T1000 (cell line): ENCODE results near the gene SLC1A7.

ENCODE experiments used
- DNase-seq: peaks from one replicate; lab custom pipeline; 2025; ENCODE audit warnings: mixed read lengths; lab: John Stamatoyannopoulos, UW

The SLC1A7 gene

GRCh38 chr1:53116307-53116810 is 26.1 kb downstream of the SLC1A7 start:
- DNase-seq: no peak

DNA sequence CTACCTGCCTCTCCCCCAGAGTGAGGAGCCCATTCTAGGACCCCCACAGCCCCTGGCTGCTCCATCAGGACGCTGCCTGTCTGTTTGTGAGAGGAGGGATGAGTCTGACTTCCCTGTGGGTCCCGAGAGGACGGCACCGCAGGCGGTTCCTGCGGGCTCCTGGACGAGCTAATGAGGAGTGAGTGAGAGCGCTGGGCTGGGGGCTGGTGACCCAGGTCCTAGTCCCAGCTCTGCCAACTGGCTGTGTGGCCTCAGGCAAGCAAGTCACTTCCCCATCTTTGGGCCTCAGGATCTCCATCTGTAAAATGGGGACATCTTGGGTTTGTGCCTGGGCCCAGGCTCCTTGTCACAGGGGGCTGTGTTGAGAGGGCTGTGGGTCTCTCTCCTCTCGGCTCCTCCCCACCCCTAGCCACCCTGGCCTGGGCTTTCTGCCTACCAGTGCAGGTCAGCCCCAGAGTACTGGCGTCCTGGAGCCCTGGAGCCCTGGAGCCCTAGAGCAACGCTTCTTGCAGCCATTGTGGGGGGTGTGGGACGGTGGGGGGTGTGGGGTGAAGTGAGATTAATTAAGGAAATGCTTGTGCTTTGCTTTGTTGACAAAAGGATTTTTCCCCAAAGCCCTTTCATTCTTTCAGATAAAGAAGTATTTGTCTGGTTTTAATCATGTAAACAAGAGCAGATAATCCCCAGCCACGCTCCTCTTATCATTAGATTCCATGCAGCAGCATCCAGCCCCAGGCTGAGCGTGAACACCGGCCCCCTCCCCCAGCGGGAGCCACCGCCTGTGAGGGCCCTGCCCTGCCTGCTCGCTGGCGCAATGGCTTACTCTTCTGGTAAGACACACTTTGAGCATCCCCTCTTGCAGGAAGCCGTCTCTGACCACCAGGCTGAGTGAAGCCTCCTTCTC is 26.8 kb downstream of the SLC1A7 start:
- DNase-seq: no peak

DNA sequence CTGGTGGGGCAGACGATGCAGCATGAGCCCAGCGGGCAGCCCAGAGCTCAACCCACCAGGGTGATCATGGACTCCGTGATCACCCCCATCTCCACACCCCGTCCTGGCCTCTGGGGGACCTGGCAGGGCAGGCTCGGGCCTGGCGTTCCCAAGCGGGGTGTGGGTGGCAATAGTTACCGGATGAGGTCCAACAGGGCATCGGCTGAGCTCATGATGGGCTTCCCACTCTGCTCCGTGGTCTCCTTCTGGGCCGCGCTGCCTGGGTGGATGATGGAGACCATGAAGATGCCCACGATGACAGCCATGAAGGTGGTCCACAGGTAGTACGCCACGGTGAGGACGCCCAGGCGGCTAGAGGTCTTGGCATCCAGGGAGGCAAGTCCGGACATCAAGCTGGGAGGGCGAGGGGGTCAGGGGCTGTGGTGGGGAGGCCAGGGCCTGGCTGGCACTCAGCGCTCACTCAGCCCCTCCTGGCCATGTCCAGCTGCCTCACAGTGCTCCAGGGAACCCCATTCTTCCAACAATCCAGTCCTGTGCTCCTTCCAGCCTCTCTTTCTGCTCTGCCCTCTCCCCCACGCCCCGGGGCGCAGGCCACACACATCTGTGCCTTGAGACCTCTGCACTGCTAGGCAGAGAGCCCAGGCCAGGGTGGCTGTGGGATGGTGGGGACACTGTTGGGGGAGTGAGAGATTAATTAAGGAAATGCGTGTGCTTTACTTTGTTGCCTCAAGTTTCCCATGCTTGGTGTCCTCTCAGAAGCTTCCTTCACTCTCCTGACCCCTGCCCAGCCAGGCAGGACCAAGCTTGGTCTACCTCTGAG is 27.6 kb downstream of the SLC1A7 start:
- no peak for DNase-seq

DNA sequence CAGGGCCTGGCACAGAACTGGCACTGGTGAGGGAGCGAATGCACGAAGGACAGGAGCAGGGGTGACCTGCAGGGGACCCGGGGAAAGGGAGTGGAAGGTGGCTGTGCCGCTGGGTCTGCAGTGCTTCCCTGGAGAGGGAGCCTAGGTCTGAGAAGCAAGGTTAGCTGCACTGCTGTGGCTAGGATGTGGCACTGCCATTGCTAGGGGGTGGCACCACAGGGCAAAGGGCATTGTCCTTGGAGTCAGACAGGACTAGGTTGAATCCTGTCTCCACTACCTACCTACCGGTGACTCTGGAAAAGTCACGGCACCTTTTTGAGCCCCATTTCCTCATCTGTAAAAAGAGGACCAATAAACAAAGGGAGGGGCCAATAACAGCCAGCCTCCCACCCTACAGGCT is 28.3 kb downstream of the SLC1A7 start:
- no peak for DNase-seq

GRCh38 chr1:53112861-53113260 is 29.6 kb downstream of the SLC1A7 start:
- DNase-seq: no peak

DNA sequence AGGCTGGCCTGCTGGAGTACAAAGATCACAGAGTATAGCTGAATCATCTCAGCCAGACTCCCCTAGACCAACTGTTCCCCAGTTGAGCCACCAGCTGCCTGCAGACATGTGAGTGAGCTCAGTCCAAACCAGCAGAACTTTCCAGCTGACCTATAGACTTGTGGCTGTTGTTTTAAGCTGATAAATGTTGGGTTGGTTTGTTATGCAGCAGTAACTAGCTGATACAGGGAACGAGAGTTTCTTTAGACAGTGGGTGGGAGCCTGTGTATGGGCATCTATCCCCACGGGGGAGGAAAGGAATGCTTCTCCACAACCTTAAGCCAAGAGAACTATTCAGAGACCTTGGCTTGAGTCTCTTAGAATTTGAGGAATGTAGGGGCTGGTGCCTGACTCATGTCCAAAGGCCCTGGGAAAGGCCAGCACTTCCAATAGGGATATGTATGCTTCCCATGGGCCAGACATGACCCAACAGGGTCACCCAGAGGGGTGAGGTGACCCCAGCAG is 30.1 kb downstream of the SLC1A7 start:
- peak; percentile 31 for DNase-seq

DNA sequence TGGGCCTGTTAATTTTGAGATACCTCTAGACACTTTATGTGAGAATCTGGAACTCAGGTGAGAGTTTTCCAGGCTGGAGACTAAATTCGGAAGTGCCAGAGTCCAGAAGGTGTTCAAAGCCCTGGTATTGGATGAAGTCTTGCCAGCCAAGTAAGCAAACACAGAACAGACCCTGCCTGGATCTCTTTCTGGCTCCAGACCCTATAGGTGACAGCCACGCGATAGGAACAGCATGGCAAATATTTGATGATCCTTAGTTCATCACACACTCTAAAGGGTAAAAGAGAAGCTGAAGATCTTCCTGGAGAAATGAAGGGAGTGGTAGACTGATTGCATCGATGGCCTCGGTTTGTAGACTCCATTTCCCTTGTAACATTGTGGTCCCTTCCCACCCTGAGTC is 30.7 kb downstream of the SLC1A7 start:
- DNase-seq: no peak

GRCh38 chr1:53111073-53111556 is 31.3 kb downstream of the SLC1A7 start:
- no peak for DNase-seq

GRCh38 chr1:53110370-53111072 is 31.9 kb downstream of the SLC1A7 start:
- no peak for DNase-seq

DNA sequence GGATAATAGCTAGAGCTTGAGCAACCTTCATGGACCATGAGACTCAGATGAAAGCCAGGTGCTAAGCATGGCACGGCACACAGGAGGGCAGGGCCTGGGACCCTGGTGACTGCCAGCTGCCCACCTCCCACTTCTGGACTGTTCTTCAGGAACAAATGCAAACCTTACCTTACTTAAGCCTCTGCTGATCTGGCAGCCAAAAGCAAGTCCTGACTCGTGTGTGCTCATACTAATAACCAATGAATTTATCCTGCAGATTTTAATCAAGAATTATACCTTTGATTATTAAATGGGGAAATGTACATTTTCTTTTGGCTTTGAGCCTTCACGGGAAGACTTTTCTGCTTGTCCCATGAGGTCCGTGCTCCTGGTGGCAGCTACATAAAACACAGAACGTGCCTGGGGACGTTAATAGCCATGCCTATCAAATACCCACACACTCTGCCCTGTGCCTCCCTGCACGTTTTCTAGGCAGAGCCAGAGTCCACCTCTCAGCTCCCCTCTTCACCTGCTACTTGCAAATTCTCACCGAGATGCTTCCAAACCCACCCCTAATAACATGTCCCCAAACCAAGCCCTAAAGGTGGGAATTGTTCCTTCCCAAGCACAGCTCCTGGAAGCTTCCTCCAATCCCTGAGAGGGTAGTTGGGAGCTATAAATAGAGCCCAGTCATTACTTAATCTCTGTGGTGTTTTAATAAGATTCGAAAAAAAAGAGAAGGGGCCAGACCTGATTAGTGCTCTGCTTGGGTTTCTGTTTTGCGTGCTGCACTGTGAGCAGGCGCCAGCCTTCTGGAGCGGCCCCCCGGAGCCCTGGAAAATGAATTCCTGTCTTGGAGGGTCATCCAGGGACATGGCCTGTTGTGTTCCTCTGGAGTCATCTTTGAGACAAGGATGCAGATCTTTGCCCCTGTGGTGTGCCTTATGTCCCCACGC is 33.5 kb downstream of the SLC1A7 start:
- no peak for DNase-seq

- DNase-seq: peak; percentile 53
Measured at GRCh38 chr1:53107570-53108322, 34.7 kb downstream of the SLC1A7 start.

- no peak for DNase-seq
Measured at GRCh38 chr1:53107090-53107489, 35.3 kb downstream of the SLC1A7 start.

DNA sequence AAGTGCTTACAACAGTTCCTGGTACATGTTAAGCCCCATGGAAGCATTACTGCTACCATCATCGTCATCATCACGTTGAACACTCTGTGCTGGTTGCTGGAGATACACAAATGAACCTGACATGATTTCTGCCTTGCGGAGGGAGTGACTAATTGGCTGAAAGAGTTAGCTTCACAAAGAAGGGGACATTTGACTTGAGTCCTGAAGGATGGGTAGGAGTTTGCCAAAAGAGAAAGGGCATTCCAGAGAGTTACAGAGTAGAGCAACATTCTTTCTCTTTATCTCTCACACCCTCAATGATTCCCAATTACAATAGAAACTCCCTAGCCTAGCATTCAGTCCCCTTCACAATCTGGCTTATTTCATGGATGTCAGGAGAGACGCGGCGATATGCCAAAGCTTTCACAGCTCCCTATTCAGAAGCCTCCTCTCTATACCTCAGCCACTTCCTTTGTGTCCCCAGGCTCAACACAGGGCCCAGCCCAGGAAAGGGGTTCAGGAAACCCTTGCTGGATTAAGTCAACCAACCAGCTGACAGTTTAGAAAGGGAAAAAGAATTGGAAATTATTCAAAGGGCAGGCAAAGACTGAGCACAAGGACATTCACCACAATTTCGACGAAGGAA is 38.0 kb downstream of the SLC1A7 start:
- DNase-seq: no peak

- no peak for DNase-seq
Measured at GRCh38 chr1:53094533-53094919, 47.9 kb downstream of the SLC1A7 start.

- DNase-seq: no peak
Measured at GRCh38 chr1:53093778-53094532, 48.5 kb downstream of the SLC1A7 start.

- no peak for DNase-seq
Measured at GRCh38 chr1:53093451-53093754, 49.0 kb downstream of the SLC1A7 start.

DNA sequence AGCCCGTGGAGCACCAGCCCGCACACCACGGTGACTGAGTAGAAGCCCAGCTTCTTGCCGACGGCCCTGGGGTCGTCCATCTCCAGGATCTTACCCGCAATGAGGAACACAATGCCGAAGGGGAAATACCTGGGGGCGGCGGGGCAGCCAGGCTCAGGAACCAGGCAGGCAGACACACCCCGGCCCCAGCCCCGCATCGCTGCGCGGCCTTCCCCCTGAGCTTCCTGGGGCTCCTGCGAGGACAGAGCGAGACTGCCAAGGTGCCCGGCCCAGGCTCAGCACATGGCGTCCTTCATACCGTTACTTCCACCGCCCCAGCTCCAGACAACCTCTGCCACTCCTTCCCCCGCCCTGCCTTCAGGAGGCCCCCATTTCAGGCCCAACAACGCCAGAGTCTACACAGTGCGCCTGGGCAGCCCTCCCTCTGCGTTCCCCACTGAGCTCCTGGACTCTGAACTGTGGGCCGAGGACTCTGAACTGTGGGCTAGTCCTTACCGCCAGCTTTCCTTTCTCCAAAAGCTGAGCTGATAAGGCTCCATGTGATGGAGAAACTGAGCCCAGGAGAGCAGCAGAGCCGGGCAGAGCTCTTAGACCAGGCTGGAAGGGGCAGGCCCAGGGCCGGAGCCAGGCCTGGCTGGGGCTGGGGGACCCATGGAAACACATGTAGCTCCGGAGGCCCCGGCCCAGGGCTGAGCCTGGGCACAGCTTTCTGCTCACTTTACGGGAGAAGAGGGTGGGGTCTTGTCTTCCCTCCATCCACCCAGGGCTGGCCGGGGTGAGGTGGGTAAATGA is 49.6 kb downstream of the SLC1A7 start:
- no peak for DNase-seq
